OCI-M1 (cell line): ENCODE measurements around the gene ACBD3.

Experiments
- DNase-seq: peaks from one replicate; lab custom pipeline; 2025; lab: John Stamatoyannopoulos, UW

ACBD3 gene

GRCh38 chr1:226134170-226135058 lies 52.1 kb downstream of the ACBD3 start:
- no peak for DNase-seq

GRCh38 chr1:226133504-226134123 lies 52.9 kb downstream of the ACBD3 start:
- DNase-seq, result no peak

GRCh38 chr1:226132728-226133503 lies 53.6 kb downstream of the ACBD3 start:
- no peak for DNase-seq

GRCh38 chr1:226131639-226132038 lies 54.9 kb downstream of the ACBD3 start:
- DNase-seq, result peak; percentile 45

GRCh38 chr1:226129230-226129629 lies 57.3 kb downstream of the ACBD3 start:
- DNase-seq, result no peak

GRCh38 chr1:226128487-226129075 lies 58.0 kb downstream of the ACBD3 start:
- DNase-seq, result no peak

- DNase-seq, result no peak
These were observed 59.5 kb downstream of the ACBD3 start for GRCh38 chr1:226126824-226127569.

GRCh38 chr1:226125831-226126230 lies 60.7 kb downstream of the ACBD3 start:
- DNase-seq, result no peak

- DNase-seq, result peak; percentile 92
These were observed 61.4 kb downstream of the ACBD3 start for GRCh38 chr1:226125097-226125630.

GRCh38 chr1:226123591-226124471 lies 62.7 kb downstream of the ACBD3 start:
- DNase-seq, result no peak

- DNase-seq, result no peak
These were observed 63.4 kb downstream of the ACBD3 start for GRCh38 chr1:226123212-226123560.

GRCh38 chr1:226121587-226122400 lies 64.7 kb downstream of the ACBD3 start:
- peak; percentile 83 for DNase-seq

GRCh38 chr1:226121049-226121586 lies 65.4 kb downstream of the ACBD3 start:
- no peak for DNase-seq

GRCh38 chr1:226120398-226120797 lies 66.1 kb downstream of the ACBD3 start:
- no peak for DNase-seq

- DNase-seq, result no peak
These were observed 67.4 kb downstream of the ACBD3 start for GRCh38 chr1:226119169-226119568.

- no peak for DNase-seq
These were observed 68.2 kb downstream of the ACBD3 start for GRCh38 chr1:226118357-226118756.

- no peak for DNase-seq
These were observed 69.2 kb downstream of the ACBD3 start for GRCh38 chr1:226117330-226117729.

- DNase-seq, result peak; percentile 41
These were observed 69.9 kb downstream of the ACBD3 start for GRCh38 chr1:226116673-226117072.

GRCh38 chr1:226112626-226113025 lies 73.9 kb downstream of the ACBD3 start:
- no peak for DNase-seq
